Activated CD4-positive, CD25-positive, alpha-beta regulatory T cell treated with anti-CD3 and anti-CD28 coated beads, Interleukin-2, amount 50 U/mL, for 16 hours (primary cell): ENCODE measurements around the gene TBK1.

Experiments used
- DNase-seq: peaks from one replicate; pipeline ENCODE4 v3.0.0-alpha.2; 2020; ENCODE audit warnings: low read depth, low spot score

Gene TBK1

DNA sequence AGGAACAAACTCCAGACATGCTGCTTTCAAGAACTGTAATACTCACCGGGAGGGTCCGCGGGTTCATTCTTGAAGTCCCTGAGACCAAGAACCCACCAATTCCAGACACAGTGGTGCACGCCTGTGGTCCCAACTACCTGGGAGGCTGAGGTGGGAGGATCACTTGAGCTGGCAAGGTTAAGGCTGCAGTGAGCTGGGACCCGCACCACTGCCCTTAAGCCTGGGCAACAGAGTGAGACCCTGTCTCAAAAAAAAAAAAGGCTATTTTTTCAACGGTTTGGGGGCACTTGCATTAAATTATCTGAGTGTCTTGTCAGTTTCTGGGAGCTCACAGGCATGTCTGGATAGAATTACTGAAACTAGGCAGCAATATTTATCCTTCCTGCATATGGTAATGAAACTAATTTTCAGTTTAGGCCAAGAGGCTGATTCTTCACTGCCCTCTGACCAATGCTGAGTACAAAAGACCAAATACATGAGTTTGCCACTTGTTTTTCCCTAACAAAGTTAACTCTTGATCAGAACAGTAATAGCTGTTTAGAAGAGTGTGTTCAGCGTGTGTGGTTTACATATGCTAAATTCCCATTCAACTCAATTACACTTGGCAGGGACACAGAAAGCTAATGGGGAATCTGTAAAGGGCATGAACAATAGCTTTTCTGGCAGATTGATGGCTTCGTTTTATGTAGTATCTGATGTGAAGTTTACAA is 92.6 kb downstream of the TBK1 start:
- no peak for DNase-seq

DNA sequence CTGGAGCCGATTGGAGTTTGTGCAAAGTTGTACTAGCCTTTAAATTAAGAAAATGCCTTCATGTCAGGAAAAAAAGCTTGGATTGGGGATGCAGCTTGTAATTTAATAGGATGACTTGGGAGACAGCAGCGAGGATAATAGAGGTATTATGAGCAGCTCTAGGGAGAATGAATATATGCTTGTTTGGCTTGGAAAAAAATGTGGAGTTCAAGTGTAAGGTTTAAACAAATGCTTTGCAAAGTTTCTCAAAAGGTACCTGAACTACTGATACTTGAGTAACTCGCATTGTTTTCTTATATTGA is 93.1 kb downstream of the TBK1 start:
- no peak for DNase-seq

DNA sequence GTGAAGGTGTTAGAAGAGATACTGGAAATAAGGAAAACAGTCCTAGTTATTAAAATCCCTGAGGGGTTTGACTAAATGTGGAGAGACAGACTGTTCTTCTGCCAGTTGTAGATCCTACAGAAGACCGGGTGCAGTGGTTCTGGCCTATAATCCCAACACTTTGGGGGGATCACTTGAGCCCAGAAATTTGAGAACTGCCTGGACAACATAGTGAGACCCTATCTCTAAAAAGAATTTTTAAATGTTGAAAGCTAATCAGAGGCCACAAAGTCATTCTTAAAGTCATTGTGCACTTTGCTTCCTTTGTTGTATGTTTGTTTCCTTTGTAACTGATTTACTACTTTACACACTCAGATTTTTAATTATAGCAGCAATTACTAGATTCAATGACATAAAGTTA is 97.2 kb downstream of the TBK1 start:
- no peak for DNase-seq

DNA sequence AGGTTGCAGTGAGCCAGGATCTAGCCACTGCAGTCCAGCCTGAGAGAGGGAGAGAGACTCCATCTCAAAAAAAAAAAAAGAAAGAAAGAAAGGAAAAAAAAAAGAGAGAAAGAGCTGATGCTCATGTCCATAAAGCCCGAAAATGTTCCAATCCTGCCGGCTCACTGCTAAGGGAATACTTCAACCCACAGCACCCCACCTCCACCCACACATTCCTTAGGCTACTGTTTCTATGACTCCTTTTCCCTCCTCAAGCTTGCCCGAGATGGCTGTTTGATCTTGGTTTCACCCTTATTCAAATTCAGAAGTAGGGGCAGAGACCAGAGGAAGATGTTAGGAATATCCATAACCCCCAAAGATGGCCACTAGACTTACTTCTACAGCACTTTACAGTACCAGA is 98.8 kb downstream of the TBK1 start:
- DNase-seq: no peak

DNA sequence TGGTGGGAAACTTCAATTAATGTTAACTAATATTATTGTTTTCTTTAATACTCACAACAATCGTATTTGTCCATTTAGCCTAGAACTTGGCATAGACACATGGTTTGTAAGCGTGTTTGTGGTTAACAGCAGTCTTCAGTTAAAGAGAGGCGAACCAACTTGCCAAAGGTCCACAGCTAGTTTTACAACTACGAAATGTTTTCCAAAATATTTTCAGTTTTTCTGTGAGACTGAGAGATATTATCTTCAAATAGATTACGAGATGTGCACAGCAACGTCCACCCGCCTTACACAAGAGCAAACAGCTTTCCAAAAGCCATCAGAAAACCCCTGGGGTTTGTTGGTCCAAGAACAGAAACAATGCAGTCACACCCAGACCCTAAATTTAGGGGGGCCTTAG is 99.8 kb downstream of the TBK1 start:
- no peak for DNase-seq
